Pancreas (tissue), 10 donors: ENCODE data around the gene PLPP7. TPM values are rescaled to one million over a fixed set of nuclear protein-coding genes. Genes with fewer than 3 reads are reported as not detected.

Experiments used
- ATAC-seq, 4 donors: fragments of 200-7000 bp; cut with Tn5 transposase; one replicate each; pipeline versions ENCODE4 v1.8.0 to v1.9.1; 2020; ENCODE audit warnings: mild to moderate bottlenecking in 4 of 4, moderate library complexity in 4 of 4
- DNase-seq, 6 donors: peaks; one replicate each; pipeline ENCODE4 v3.0.0-alpha.2; 2020
- FAIRE-seq: peaks from 2 replicates; lab custom pipeline; 2012; peaks lifted over from hg19 to GRCh38; lab: Jason Lieb, UNC
- H3K27ac ChIP-seq, 4 donors: fragments of 200-600 bp; sonication (generic); 1 replicate in 3 of 4; 2 replicates in 1 of 4; pipeline versions ENCODE4 v1.5.0 to v1.8.0; 2020
- H3K27me3 ChIP-seq, 4 donors: fragments of 200-600 bp; one replicate each; pipeline ENCODE4 v1.8.0; 2021
- H3K36me3 ChIP-seq, 3 donors: fragments of 200-600 bp; sonication (generic) in 1 of 3; one replicate each; pipeline versions ENCODE4 v1.5.0 to v1.8.0; 2020 to 2021
- H3K4me1 ChIP-seq, 3 donors: fragments of 200-600 bp; one replicate each; pipeline ENCODE4 v1.8.0; 2021
- H3K4me3 ChIP-seq, 4 donors: fragments of 200-600 bp; sonication (generic) in 2 of 4; one replicate each; pipeline versions ENCODE4 v1.5.0 to v1.8.0; 2020 to 2021
- H3K9me3 ChIP-seq, 4 donors: fragments of 200-600 bp; one replicate each; pipeline ENCODE4 v1.8.0; 2021
- CTCF ChIP-seq, 4 donors: fragments of 200-600 bp; sonication (generic) in 3 of 4; IDR thresholded peaks; one replicate each; pipeline versions ENCODE4 v1.5.0 to v1.8.0; 2021; ENCODE audit warnings: antibody characterized with exemption in 4 of 4
- WGBS, 2 donors: extraction: QIAGEN DNeasy Blood & Tissue Kit; methylation state at CpG; one replicate each; pipeline ENCODE4 v1.1.7; 2013; 5-methylcytosine and 5-hydroxymethylcytosine counted together
- intact Hi-C, 3 donors: fragments of 100-400 bp; cut with DNase I; formaldehyde crosslinking; loops; one replicate each; pipeline versions ENCODE4 v1.11.1 to v1.14.2; 2022
- polyA plus RNA-seq, 2 donors: library from polyadenylated mRNA; stranded (reverse); fragments of 200-250 nt; gene quantifications; one replicate each; pipeline ENCODE4 v1.2.3, GENCODE V29; 2013
- total RNA-seq, 6 donors: library from RNA; stranded (reverse); fragmentation: NEBNext Ultra II Directional in 4 of 6; extraction: Animal tissue kit (Norgen Biotek cat#: 25700) in 4 of 6; gene quantifications; one replicate each; pipeline versions ENCODE4 v1.2.1 to v1.2.4, GENCODE V29; 2021 to 2023
- donor health status: healthy with polysubstance abuse.
- donor health status: DM: no; HTN: no; CAD: no; lungs with moderate emphysema.
- donor health status: DM: no; HTN: no; CAD: no.
- donor health status: control.
- donor health status: control.
- donor health status: Bipolar disorder and iron deficiency.
- donor health status: DM: yes; HTN: yes; CAD: no.
- donor health status: DM: no; HTN: no; CAD: no.
- donor health status: DM: no; HTN: no; CAD: no.
- donor health status: DM: yes; HTN: yes; CAD: no.

PLPP7 gene
- total and polyA plus RNA-seq, 8 donors, result 0.38 to 2.5 (median 1.3) TPM

- FAIRE-seq, result no peak
- no peak overlapping the region for H3K27ac ChIP-seq
- intact Hi-C loops, result no loop called here
Measured at GRCh38 chr9:131302244-131303075, 12.9 kb downstream of the PLPP7 start.

GRCh38 chr9:131303381-131304321 lies 14.1 kb downstream of the PLPP7 start:
- H3K4me3 ChIP-seq, result no peak overlapping the region
- intact Hi-C loops, result no loop called here
- 72 to 73% methylated on average over 11 of the region's 11 CpGs for WGBS, 2 donors
- H3K9me3 ChIP-seq, result no peaks in the 10 kb centered on the region
- FAIRE-seq, result no peak
- H3K27ac ChIP-seq, result no peak overlapping the region
- TF ChIP-seq CTCF (IDR thresholded peaks at IDR 0.05), result no peak
- H3K36me3 ChIP-seq, result no peaks in the 10 kb centered on the region
- no peak for ATAC-seq
- H3K27me3 ChIP-seq, result no peaks in the 10 kb centered on the region
- DNase-seq, result no peak
- no peaks in the 10 kb centered on the region for H3K4me1 ChIP-seq

More at GRCh38 chr9:131302244-131303075, 12.9 kb downstream of the PLPP7 start:
- H3K4me3 ChIP-seq, result no peak overlapping the region
- DNase-seq (peak; percentile 71 to 92 (median 85)), ATAC-seq (peak; percentile 93 to 99 (median 98))
- no peaks in the 10 kb centered on the region for H3K9me3 ChIP-seq
- H3K36me3 ChIP-seq, result no peaks in the 10 kb centered on the region
- 45 to 47% methylated on average over 14 to 16 of the region's 16 CpGs for WGBS, 2 donors
- no peak for TF ChIP-seq CTCF (IDR thresholded peaks at IDR 0.05)
- no peaks in the 10 kb centered on the region for H3K4me1 ChIP-seq
- no peaks in the 10 kb centered on the region for H3K27me3 ChIP-seq

GRCh38 chr9:131304676-131305355 lies 15.3 kb downstream of the PLPP7 start:
- intact Hi-C loops, result no loop called here
- FAIRE-seq, result no peak
- 75 to 78% methylated on average over 19 of the region's 19 CpGs for WGBS, 2 donors
- no peak for TF ChIP-seq CTCF (IDR thresholded peaks at IDR 0.05)
- Histone ChIP-seq H3K27me3 (no peaks in the 10 kb centered on the region), H3K9me3 (no peaks in the 10 kb centered on the region), H3K27ac (no peak overlapping the region), H3K4me1 (no peaks in the 10 kb centered on the region), H3K36me3 (no peaks in the 10 kb centered on the region), H3K4me3 (no peak overlapping the region)
- DNase-seq, result no peak
- no peak for ATAC-seq

GRCh38 chr9:131306397-131307004 lies 17.0 kb downstream of the PLPP7 start:
- Histone ChIP-seq H3K4me3 (no peak overlapping the region), H3K36me3 (no peaks in the 10 kb centered on the region), H3K27ac (no peak overlapping the region), H3K27me3 (no peaks in the 10 kb centered on the region), H3K9me3 (no peaks in the 10 kb centered on the region), H3K4me1 (no peaks in the 10 kb centered on the region)
- DNase-seq (no peak), ATAC-seq (no peak), FAIRE-seq (no peak)
- 92 to 93% methylated on average over 14 of the region's 14 CpGs for WGBS, 2 donors
- intact Hi-C loops, result no loop called here
- no peak for TF ChIP-seq CTCF (IDR thresholded peaks at IDR 0.05)
